K562 (cell line): ENCODE results near the gene DNALI1. TPM values are rescaled to one million over a fixed set of nuclear protein-coding genes. Genes with fewer than 3 reads are reported as not detected.

ENCODE experiments used
- CC2D1A ChIP-seq: fragments of 450-650 bp; IDR thresholded peaks from 2 replicates; pipeline ENCODE4 v1.6.1; 2017; ENCODE audit warnings: mild to moderate bottlenecking
- CREB1 ChIP-seq, 2 experiments: sonication (generic) in 1 of 2; formaldehyde crosslinking in 1 of 2; IDR thresholded peaks; 2 replicates each; pipeline versions ENCODE4 v1.6.1 to v1.8.0; 2012 to 2022; ENCODE audit warnings: inconsistent platforms in 1 of 2, mild to moderate bottlenecking in 1 of 2, missing genetic modification reagents in 1 of 2, moderate library complexity in 1 of 2
- CTBP1 ChIP-seq: fragments of 450-650 bp; IDR thresholded peaks from 2 replicates; pipeline ENCODE4 v1.6.1; 2016; ENCODE audit warnings: borderline replicate concordance
- EHMT2 ChIP-seq: fragments of 450-650 bp; IDR thresholded peaks from 2 replicates; pipeline ENCODE4 v1.6.1; 2018; ENCODE audit warnings: antibody characterized with exemption
- ETV1 ChIP-seq: fragments of 450-650 bp; conservative IDR thresholded peaks from 2 replicates; pipeline ENCODE4 v1.6.1; 2016; ENCODE audit warnings: missing genetic modification characterization, control low read depth, low read depth, missing compliant biosample characterization
- HDAC3 ChIP-seq: fragments of 450-650 bp; IDR thresholded peaks from 2 replicates; pipeline ENCODE4 v1.6.1; 2018; ENCODE audit warnings: borderline replicate concordance, mild to moderate bottlenecking, moderate library complexity; ENCODE audit not compliant: partially characterized antibody
- HDAC6 ChIP-seq: IDR thresholded peaks from 2 replicates; pipeline ENCODE4 v1.6.1; 2012; ENCODE audit warnings: low read depth, mild to moderate bottlenecking, control low read depth, inconsistent platforms, low read length, moderate library complexity
- HINFP ChIP-seq: fragments of 450-650 bp; conservative IDR thresholded peaks from 2 replicates; pipeline ENCODE4 v1.6.1; 2016; ENCODE audit warnings: missing genetic modification characterization, low read depth, mild to moderate bottlenecking, control low read depth, missing compliant biosample characterization
- MCM2 ChIP-seq: fragments of 450-650 bp; IDR thresholded peaks from 2 replicates; pipeline ENCODE4 v1.6.1; 2017; ENCODE audit warnings: low read depth, mild to moderate bottlenecking
- POLR3G ChIP-seq: IDR thresholded peaks from 2 replicates; pipeline ENCODE4 v1.6.1; 2011; ENCODE audit not compliant: insufficient read length, insufficient replicate concordance; ENCODE audit errors: extremely low read depth
- RB1 ChIP-seq: fragments of 450-650 bp; IDR thresholded peaks from 2 replicates; pipeline ENCODE4 v1.6.1; 2017; ENCODE audit warnings: low read depth, mild to moderate bottlenecking
- SOX6 ChIP-seq: fragments of 450-650 bp; IDR thresholded peaks from 2 replicates; pipeline ENCODE4 v1.6.1; 2014; ENCODE audit warnings: mild to moderate bottlenecking
- STAT5A ChIP-seq: IDR thresholded peaks from 2 replicates; pipeline ENCODE4 v1.6.1; 2012; ENCODE audit warnings: low read length, inconsistent platforms, borderline replicate concordance
- TAL1 ChIP-seq: fragments of 450-650 bp; IDR thresholded peaks from 2 replicates; pipeline ENCODE4 v1.6.1; 2016; ENCODE audit warnings: mild to moderate bottlenecking
- TEAD2 ChIP-seq: fragments of 450-650 bp; IDR thresholded peaks from 2 replicates; pipeline ENCODE4 v1.6.1; 2016; ENCODE audit warnings: missing genetic modification characterization, control low read depth, missing compliant biosample characterization
- XRCC3 ChIP-seq: fragments of 450-650 bp; IDR thresholded peaks from 2 replicates; pipeline ENCODE4 v1.6.1; 2017; ENCODE audit warnings: mild to moderate bottlenecking, moderate library complexity
- YBX1 ChIP-seq: fragments of 450-650 bp; IDR thresholded peaks from 2 replicates; pipeline ENCODE4 v1.7.1; 2016; ENCODE audit warnings: mild to moderate bottlenecking
- YY1 ChIP-seq, 3 experiments: IDR thresholded peaks; 2 replicates each; pipeline ENCODE4 v1.6.1; 2011; ENCODE audit warnings: low read length in 2 of 3, mild to moderate bottlenecking in 2 of 3, moderate library complexity in 2 of 3, borderline replicate concordance in 1 of 3, control low read depth in 1 of 3, low read depth in 1 of 3; ENCODE audit not compliant: insufficient read depth in 3 of 3, insufficient replicate concordance in 2 of 3, control insufficient read depth in 1 of 3, insufficient read length in 1 of 3; ENCODE audit errors: extremely low read depth in 1 of 3
- ZMIZ1 ChIP-seq, 2 experiments: fragments of 150-350 bp in 1 of 2; IDR thresholded peaks; 2 replicates each; pipeline ENCODE4 v1.6.1; 2012 to 2016; ENCODE audit warnings: low read depth in 2 of 2, low read length in 2 of 2, mild to moderate bottlenecking in 1 of 2, moderate library complexity in 1 of 2
- ZNF253 ChIP-seq: fragments of 250-450 bp; sonication (Bioruptor Pico); conservative IDR thresholded peaks from 2 replicates; pipeline ENCODE4 v1.6.1; 2021; ENCODE audit warnings: mild to moderate bottlenecking
- ZNF3 ChIP-seq: fragments of 250-450 bp; sonication (Bioruptor Pico); IDR thresholded peaks from 2 replicates; pipeline ENCODE4 v1.5.0; 2021; ENCODE audit warnings: mild to moderate bottlenecking, moderate library complexity
- ZNF75A ChIP-seq: fragments of 450-650 bp; formaldehyde crosslinking; IDR thresholded peaks from 2 replicates; pipeline ENCODE4 v1.4.0; 2020; ENCODE audit warnings: mild to moderate bottlenecking
- polyA plus RNA-seq, 8 experiments: library from polyadenylated mRNA; depleted of rRNA in 4 of 8; stranded (reverse) in 5 of 8; unstranded in 3 of 8; fragments of >200 nt; fragmentation: Nextera tagmentation in 2 of 8; fragmentation: Illumina TruSeq in 1 of 8; extraction: Ambion mirVana in 2 of 8; extraction: Trizol in 1 of 8; gene quantifications; 2 replicates each; pipeline versions ENCODE4 v1.2.1 to v1.2.3, GENCODE V29; 2011 to 2014; ENCODE audit warnings: inconsistent platforms in 1 of 8, missing spikeins in 1 of 8
- total RNA-seq, 7 experiments: library from RNA; depleted of rRNA in 6 of 7; stranded (reverse); fragments of >200 nt in 6 of 7; fragmentation: Illumina TruSeq in 2 of 7; extraction: Trizol in 2 of 7; gene quantifications; 2 replicates each; pipeline versions ENCODE4 v1.2.1 to v1.2.3, GENCODE V29; 2011 to 2021; ENCODE audit warnings: low replicate concordance in 1 of 7
- TF ChIP-seq, protein P1 (sequence below): fragments of 450-650 bp; formaldehyde crosslinking; IDR thresholded peaks from 2 replicates; pipeline ENCODE4 v1.4.0; 2020; ENCODE audit warnings: mild to moderate bottlenecking, moderate library complexity
- TF ChIP-seq, protein P2 (sequence below): fragments of 250-450 bp; sonication (Bioruptor Pico); IDR thresholded peaks from 2 replicates; pipeline ENCODE4 v1.9.0; 2021; ENCODE audit warnings: mild to moderate bottlenecking

The DNALI1 gene
- total and polyA plus RNA-seq, 9 of the 15 experiments (the other 6 are each of a cell fraction or from before 2014, with no cell fraction given): 0.87 to 5.6 (median 1.2) TPM

DNA sequence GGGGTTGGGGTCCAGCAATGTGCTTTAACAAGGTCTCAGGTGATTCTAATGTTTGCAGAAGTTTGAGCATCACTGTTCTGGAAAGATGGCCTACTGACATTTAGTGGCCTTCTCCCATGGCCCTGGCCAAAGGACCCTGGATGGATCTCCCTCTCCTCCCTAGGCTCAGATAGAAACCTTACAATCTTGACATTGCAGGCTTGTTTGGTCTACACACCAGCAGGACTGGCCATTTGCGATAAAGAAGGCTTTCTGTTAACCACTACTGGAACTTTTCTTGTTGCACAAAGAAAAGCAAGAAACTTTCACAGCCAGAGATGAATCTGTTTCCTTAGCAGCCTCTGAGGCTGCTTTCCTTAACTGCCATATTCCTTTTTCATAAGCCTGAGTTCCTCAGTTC is 6.2 kb downstream of the DNALI1 start (continued):
- no peak for TF ChIP-seq MCM2
- TF ChIP-seq STAT5A: peak; percentile 80
- TF ChIP-seq ZNF253 (CRISPR knock-in tag): no peak
- TF ChIP-seq CREB1 (IDR thresholded peaks at IDR 0.05): 0 out of 2 replicates have a peak, but pooled peaks have one; percentile 22
- no peak for TF ChIP-seq CREB1 (CRISPR knock-in tag; IDR thresholded peaks at IDR 0.05)
- no peak for TF ChIP-seq HDAC6
- peak; percentile 35; the same call in 1 of the 2 replicates for TF ChIP-seq CC2D1A
- TF ChIP-seq XRCC3: no peak
- no peak for TF ChIP-seq ZNF75A (CRISPR knock-in tag)
- no peak for TF ChIP-seq YY1 (IDR thresholded peaks at IDR 0.05; ENCODE audit: borderline replicate concordance in 1 of 3, control insufficient read depth in 1 of 3, extremely low read depth in 1 of 3, insufficient read depth in 3 of 3, insufficient read length in 1 of 3, insufficient replicate concordance in 2 of 3, low read depth in 1 of 3, low read length in 2 of 3)
- peak in 1 of 2 experiments; percentile 65; a peak in 1 of 4 replicates for TF ChIP-seq ZMIZ1 (IDR thresholded peaks at IDR 0.05; ENCODE audit: low read depth in 2 of 2, low read length in 2 of 2)
- no peak for TF ChIP-seq RB1
- no peak for TF ChIP-seq HINFP
- TF ChIP-seq POLR3G: no peak
- TF ChIP-seq, protein P1, sequence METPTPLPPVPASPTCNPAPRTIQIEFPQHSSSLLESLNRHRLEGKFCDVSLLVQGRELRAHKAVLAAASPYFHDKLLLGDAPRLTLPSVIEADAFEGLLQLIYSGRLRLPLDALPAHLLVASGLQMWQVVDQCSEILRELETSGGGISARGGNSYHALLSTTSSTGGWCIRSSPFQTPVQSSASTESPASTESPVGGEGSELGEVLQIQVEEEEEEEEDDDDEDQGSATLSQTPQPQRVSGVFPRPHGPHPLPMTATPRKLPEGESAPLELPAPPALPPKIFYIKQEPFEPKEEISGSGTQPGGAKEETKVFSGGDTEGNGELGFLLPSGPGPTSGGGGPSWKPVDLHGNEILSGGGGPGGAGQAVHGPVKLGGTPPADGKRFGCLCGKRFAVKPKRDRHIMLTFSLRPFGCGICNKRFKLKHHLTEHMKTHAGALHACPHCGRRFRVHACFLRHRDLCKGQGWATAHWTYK (CRISPR knock-in tag): no peak
- TF ChIP-seq HDAC3: peak; percentile 72
- TF ChIP-seq CTBP1: peak; percentile 65; the same call in 1 of the 2 replicates
- TF ChIP-seq SOX6: peak; percentile 83
- 0 out of 2 replicates have a peak, but pooled peaks have one; percentile 25 for TF ChIP-seq EHMT2
- peak; percentile 96 for TF ChIP-seq TAL1
- TF ChIP-seq YBX1: no peak
- no peak for TF ChIP-seq TEAD2 (tag)
- no peak for TF ChIP-seq ZNF3 (CRISPR knock-in tag)
- TF ChIP-seq, protein P2, sequence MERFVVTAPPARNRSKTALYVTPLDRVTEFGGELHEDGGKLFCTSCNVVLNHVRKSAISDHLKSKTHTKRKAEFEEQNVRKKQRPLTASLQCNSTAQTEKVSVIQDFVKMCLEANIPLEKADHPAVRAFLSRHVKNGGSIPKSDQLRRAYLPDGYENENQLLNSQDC (CRISPR knock-in tag): no peak
- no peak for TF ChIP-seq ETV1 (tag)
